Natural killer cell (primary cell): ENCODE data around the gene SLC26A2. TPM values are rescaled to one million over a fixed set of nuclear protein-coding genes. Genes with fewer than 3 reads are reported as not detected.
A peak's percentile ranks its signal among the peaks of the same experiment; 100 is the strongest.
"Not testable (repeated sequence)": the region's sequence is repeated elsewhere in the genome, so short reads cannot be mapped to it uniquely, and the experiment has no call there.

Experiments used
- ATAC-seq, 3 donors: fragments of 150-1000 bp in 2 of 3; fragments of 200-7000 bp in 1 of 3; cut with Tn5 transposase; 1 replicate in 1 of 3; 2 replicates in 2 of 3; pipeline ENCODE4 v1.10.0; 2021; ENCODE audit warnings: mild to moderate bottlenecking in 2 of 3, moderate library complexity in 2 of 3
- DNase-seq, 2 donors: peaks; one replicate each; pipeline versions ENCODE4 v3.0.0 to v3.0.0-alpha.2; 2013 to 2021; ENCODE audit warnings: mixed read lengths in 1 of 2
- H3K27ac ChIP-seq: one replicate; pipeline ENCODE4 v1.5.1; 2013; ENCODE audit warnings: mild to moderate bottlenecking, low read length
- H3K27me3 ChIP-seq: one replicate; pipeline ENCODE4 v1.6.1; 2013; ENCODE audit warnings: low read length; ENCODE audit not compliant: control insufficient read depth, insufficient read depth
- H3K36me3 ChIP-seq: one replicate; pipeline ENCODE4 v1.6.1; 2013; ENCODE audit warnings: low read length; ENCODE audit not compliant: control insufficient read depth, insufficient read depth
- H3K4me1 ChIP-seq: one replicate; pipeline ENCODE4 v1.6.1; 2013; ENCODE audit warnings: low read length; ENCODE audit not compliant: control insufficient read depth, insufficient read depth
- H3K4me3 ChIP-seq: one replicate; pipeline ENCODE4 v1.5.1; 2013; ENCODE audit warnings: low read length
- H3K9me3 ChIP-seq: one replicate; pipeline ENCODE4 v1.6.1; 2013; ENCODE audit warnings: low read length; ENCODE audit not compliant: control insufficient read depth, insufficient read depth
- H3K27ac Mint-ChIP-seq, 2 donors: one replicate each; pipeline ENCODE4 v1.8.0; 2022; ENCODE audit warnings: mild to moderate bottlenecking in 2 of 2, mixed read lengths in 2 of 2, moderate library complexity in 1 of 2
- H3K27me3 Mint-ChIP-seq, 2 donors: one replicate each; pipeline ENCODE4 v1.8.0; 2022; ENCODE audit warnings: low read depth in 2 of 2, mixed read lengths in 2 of 2
- H3K36me3 Mint-ChIP-seq: one replicate; pipeline ENCODE4 v1.8.0; 2022; ENCODE audit warnings: mixed read lengths
- H3K4me1 Mint-ChIP-seq, 2 donors: one replicate each; pipeline ENCODE4 v1.8.0; 2022; ENCODE audit warnings: mixed read lengths in 2 of 2
- H3K4me3 Mint-ChIP-seq: one replicate; pipeline ENCODE4 v1.8.0; 2022; ENCODE audit warnings: mild to moderate bottlenecking, moderate library complexity, mixed read lengths
- H3K9me3 Mint-ChIP-seq, 2 donors: one replicate each; pipeline ENCODE4 v1.8.0; 2022; ENCODE audit warnings: mixed read lengths in 2 of 2
- WGBS: methylation state at CpG from one replicate; pipeline ENCODE4 v1.1.7; 2013; ENCODE audit warnings: missing lambda C conversion rate; ENCODE audit not compliant: insufficient coverage; 5-methylcytosine and 5-hydroxymethylcytosine counted together
- intact Hi-C: fragments of 100-400 bp; cut with micrococcal nuclease; formaldehyde crosslinking; loops from one replicate; pipeline ENCODE4 v1.14.2; 2022
- total RNA-seq, 4 donors: library from RNA; stranded (reverse); fragments of 120-200 nt in 1 of 4; gene quantifications; one replicate each; pipeline versions ENCODE4 v1.2.3 to v1.2.4, GENCODE V29; 2013 to 2022
- TF ChIP-seq, protein P1 (sequence below): fragments of 200-600 bp; IDR thresholded peaks from one replicate; pipeline ENCODE4 v1.8.0; 2022; ENCODE audit warnings: antibody characterized with exemption

The SLC26A2 gene
- total RNA-seq, 3 donors from 2014 or later (not counting 1 experiment from before 2014, with no cell fraction given), result 6.2 to 10.9 (median 8.1) TPM

DNA sequence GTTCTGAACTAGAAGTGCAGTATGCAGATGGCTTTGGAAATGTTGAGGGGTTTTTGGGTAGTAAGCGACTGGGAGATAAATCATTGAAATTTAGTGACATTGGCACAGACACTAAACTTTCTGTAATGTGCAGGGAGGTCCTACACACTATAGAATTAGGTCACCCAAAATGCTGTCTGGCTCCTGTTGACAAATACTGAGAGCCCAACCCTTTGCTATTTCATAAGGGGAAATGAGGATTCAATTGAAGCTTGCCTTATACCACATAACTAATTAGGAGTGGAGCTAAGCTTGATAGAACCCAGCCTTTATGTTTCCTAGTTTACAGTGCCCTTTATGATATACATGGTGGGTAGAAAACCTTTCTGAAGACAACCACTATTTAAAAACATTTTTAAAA, 62.6 kb downstream of the SLC26A2 start:
- no peak overlapping the region for H3K4me3 ChIP-seq
- WGBS, result 100% methylated on average over 1 of the region's 1 CpG
- intact Hi-C loops, result no loop called here
- DNase-seq, result no peak
- H3K27me3 ChIP-seq, result no peaks in the 10 kb centered on the region
- Mint-ChIP-seq H3K4me1 (peaks cover 0 to 4% of the 10 kb centered on the region in 2 donors), H3K4me3 (no peak overlapping the region), H3K9me3 (no peaks in the 10 kb centered on the region), H3K27me3 (no peaks in the 10 kb centered on the region), H3K36me3 (peaks cover 63% of the 10 kb centered on the region), H3K27ac (no peak overlapping the region)
- TF ChIP-seq, protein P1, sequence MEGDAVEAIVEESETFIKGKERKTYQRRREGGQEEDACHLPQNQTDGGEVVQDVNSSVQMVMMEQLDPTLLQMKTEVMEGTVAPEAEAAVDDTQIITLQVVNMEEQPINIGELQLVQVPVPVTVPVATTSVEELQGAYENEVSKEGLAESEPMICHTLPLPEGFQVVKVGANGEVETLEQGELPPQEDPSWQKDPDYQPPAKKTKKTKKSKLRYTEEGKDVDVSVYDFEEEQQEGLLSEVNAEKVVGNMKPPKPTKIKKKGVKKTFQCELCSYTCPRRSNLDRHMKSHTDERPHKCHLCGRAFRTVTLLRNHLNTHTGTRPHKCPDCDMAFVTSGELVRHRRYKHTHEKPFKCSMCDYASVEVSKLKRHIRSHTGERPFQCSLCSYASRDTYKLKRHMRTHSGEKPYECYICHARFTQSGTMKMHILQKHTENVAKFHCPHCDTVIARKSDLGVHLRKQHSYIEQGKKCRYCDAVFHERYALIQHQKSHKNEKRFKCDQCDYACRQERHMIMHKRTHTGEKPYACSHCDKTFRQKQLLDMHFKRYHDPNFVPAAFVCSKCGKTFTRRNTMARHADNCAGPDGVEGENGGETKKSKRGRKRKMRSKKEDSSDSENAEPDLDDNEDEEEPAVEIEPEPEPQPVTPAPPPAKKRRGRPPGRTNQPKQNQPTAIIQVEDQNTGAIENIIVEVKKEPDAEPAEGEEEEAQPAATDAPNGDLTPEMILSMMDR, result no peak
- no peak for ATAC-seq
- H3K9me3 ChIP-seq, result no peaks in the 10 kb centered on the region
- no peak overlapping the region for H3K27ac ChIP-seq
- H3K36me3 ChIP-seq, result peaks cover 75% of the 10 kb centered on the region
- no peaks in the 10 kb centered on the region for H3K4me1 ChIP-seq

DNA sequence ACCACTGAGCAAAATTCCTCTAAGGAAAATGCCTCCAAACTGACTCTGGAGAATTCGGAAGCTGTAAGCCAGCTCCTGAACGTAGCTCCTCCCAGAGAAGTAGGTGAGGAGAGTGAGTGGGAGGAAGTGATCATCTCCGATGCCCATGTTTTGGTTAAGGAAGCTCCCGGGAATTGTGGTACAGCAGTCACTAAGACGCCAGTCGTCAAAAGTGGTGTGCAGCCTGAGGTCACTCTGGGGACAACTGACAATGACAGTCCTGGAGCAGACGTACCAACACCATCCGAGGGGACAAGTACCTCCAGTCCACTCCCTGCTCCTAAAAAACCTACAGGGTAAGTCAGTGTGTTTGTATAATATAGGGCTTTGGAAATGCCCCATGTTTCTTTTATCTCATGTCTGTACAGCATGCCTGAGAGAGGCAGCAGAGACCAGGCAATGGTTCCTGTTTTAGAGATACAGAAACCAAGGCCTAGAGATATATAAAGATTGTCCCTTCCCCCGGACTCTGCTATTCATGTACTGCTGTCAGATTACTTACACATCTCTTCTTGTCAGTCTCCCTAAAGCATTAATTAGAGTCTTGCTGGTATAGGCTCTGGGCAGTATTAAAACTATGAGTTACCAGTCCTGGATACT, 63.9 kb downstream of the SLC26A2 start:
- ATAC-seq (peak in 1 of 3 donors; percentile 28), DNase-seq (no peak)
- Mint-ChIP-seq H3K27ac (no peak overlapping the region), H3K4me3 (no peak overlapping the region), H3K9me3 (no peaks in the 10 kb centered on the region), H3K36me3 (peaks cover 56% of the 10 kb centered on the region), H3K4me1 (peaks cover 0 to 4% of the 10 kb centered on the region in 2 donors), H3K27me3 (no peaks in the 10 kb centered on the region)
- no peak overlapping the region for H3K27ac ChIP-seq
- intact Hi-C loops, result no loop called here
- H3K27me3 ChIP-seq, result no peaks in the 10 kb centered on the region
- H3K9me3 ChIP-seq, result no peaks in the 10 kb centered on the region
- peaks cover 67% of the 10 kb centered on the region for H3K36me3 ChIP-seq
- no peak overlapping the region for H3K4me3 ChIP-seq
- WGBS, result 96% methylated on average over 8 of the region's 9 CpGs
- H3K4me1 ChIP-seq, result no peaks in the 10 kb centered on the region
- TF ChIP-seq, protein P1, result no peak

DNA sequence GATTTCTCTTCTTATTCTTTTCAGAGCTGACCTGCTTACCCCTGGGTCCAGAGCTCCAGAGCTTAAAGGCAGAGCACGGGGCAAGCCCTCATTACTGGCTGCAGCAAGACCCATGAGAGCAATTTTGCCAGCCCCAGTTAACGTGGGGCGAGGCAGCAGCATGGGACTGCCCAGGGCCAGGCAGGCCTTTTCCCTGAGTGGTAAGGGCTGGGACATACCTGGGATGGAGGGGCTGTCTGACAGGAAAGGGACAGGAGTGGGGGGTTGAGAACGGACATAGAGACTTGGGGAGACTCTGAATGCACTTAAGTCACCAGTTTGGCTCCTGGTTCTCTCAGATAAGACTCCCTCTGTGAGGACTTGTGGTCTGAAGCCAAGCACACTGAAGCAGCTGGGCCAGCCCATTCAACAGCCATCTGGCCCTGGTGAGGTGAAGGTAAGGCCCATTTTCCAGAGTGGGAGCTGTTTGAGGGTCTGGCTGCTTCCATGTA, 66.2 kb downstream of the SLC26A2 start:
- ATAC-seq, result no peak
- no peak overlapping the region for H3K4me3 ChIP-seq
- H3K9me3 Mint-ChIP-seq, result no peaks in the 10 kb centered on the region
- WGBS, result 100% methylated on average over 4 of the region's 4 CpGs
- no peaks in the 10 kb centered on the region for H3K4me1 ChIP-seq
- DNase-seq, result no peak
- peaks cover 0 to 2% of the 10 kb centered on the region in 2 donors for H3K4me1 Mint-ChIP-seq
- H3K36me3 ChIP-seq, result peaks cover 69% of the 10 kb centered on the region
- no peak overlapping the region for H3K4me3 Mint-ChIP-seq
- no peaks in the 10 kb centered on the region for H3K27me3 ChIP-seq
- no peak overlapping the region for H3K27ac ChIP-seq
- peaks cover 43% of the 10 kb centered on the region for H3K36me3 Mint-ChIP-seq
- TF ChIP-seq, protein P1, result no peak
- no peak overlapping the region for H3K27ac Mint-ChIP-seq
- intact Hi-C loops, result no loop called here
- H3K9me3 ChIP-seq, result no peaks in the 10 kb centered on the region
- H3K27me3 Mint-ChIP-seq, result no peaks in the 10 kb centered on the region

DNA sequence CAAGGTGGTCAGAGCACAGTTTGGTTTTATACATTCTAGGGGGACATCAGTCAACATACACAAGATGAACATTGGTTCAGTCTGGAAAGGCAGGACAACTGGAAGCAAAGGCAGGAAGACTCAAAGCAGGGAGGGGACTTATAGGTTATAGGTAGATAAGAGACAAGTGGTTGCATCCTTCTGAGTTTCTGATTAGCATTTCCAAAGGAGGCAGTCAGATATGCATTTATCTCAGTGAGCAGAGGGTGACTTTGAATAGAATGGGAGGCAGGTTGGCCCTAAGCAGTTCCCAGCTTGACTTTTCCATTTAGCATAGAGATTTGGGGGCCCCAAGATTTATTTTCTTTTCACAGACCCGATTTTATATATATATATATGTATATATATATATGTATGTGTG, 67.5 kb downstream of the SLC26A2 start:
- H3K4me3 Mint-ChIP-seq, H3K27me3 ChIP-seq, H3K9me3 ChIP-seq, H3K4me1 Mint-ChIP-seq, DNase-seq, H3K27me3 Mint-ChIP-seq, H3K27ac ChIP-seq, intact Hi-C loops, H3K4me1 ChIP-seq, ATAC-seq, H3K4me3 ChIP-seq, H3K27ac Mint-ChIP-seq, H3K9me3 Mint-ChIP-seq: not testable (repeated sequence)
- peaks cover 70% of the 10 kb centered on the region for H3K36me3 ChIP-seq
- H3K36me3 Mint-ChIP-seq, result peaks cover 48% of the 10 kb centered on the region
- no CpG with 5 or more reads among the region's 1 CpG for WGBS
